K562 (cell line): Measurements from ENCODE around the gene ALDH3A2. TPM values are rescaled to one million over a fixed set of nuclear protein-coding genes. Genes with fewer than 3 reads are reported as not detected.

Source experiments
- ATAC-seq: fragments of 200-7000 bp; cut with Tn5 transposase; 3 replicates; pipeline ENCODE4 v1.9.1; 2020; ENCODE audit warnings: moderate library complexity
- BruUV-seq: library from RNA; stranded (reverse); fragments of 400-500 nt; replicated peaks from 2 replicates; lab custom pipeline; 2021; lab: Mats Ljungman, UMichigan
- CTCF ChIA-PET: fragments of 300-600 bp; formaldehyde crosslinking; extraction: SDS; loops from one replicate; lab custom pipeline; 2021; ENCODE audit warnings: low intra/inter-chr PET ratio; lab: Yijun Ruan, JAX
- POLR2A ChIA-PET: fragments of 300-600, 350-650 bp; sonication (Branson Sonifier 250); formaldehyde crosslinking; extraction: SDS; loops from one replicate; lab custom pipeline; 2021; ENCODE audit warnings: antibody characterized with exemption, inconsistent platforms; lab: Yijun Ruan, JAX
- DNase-seq, 4 experiments: peaks; one replicate each; pipeline versions ENCODE4 v3.0.0 to v3.0.0-alpha.2; 2011 to 2018; ENCODE audit warnings: low spot score in 3 of 4, mixed read lengths in 3 of 4; ENCODE audit errors: extremely low read depth in 1 of 4
- FAIRE-seq: peaks from 2 replicates; lab custom pipeline; 2011; peaks lifted over from hg19 to GRCh38; lab: Jason Lieb, UNC
- H2AFZ ChIP-seq: 2 replicates; pipeline ENCODE4 v1.6.0; 2011; ENCODE audit warnings: low read depth, low read length, control low read depth, inconsistent platforms
- H3K27ac ChIP-seq: fragments of 200-600 bp; 3 replicates; pipeline ENCODE4 v1.8.0; 2011; ENCODE audit warnings: low read depth, mild to moderate bottlenecking, control low read depth, inconsistent platforms, low read length, moderate library complexity, mixed read lengths; ENCODE audit errors: extremely low read depth
- H3K27me3 ChIP-seq, 2 experiments: fragments of 300-600 bp in 1 of 2; 2 replicates in 1 of 2; 3 replicates in 1 of 2; pipeline versions ENCODE4 v1.6.0 to v1.8.0; 2011; ENCODE audit warnings: inconsistent platforms in 2 of 2, low read length in 2 of 2, mild to moderate bottlenecking in 1 of 2, mixed read lengths in 1 of 2, moderate library complexity in 1 of 2; ENCODE audit not compliant: control insufficient read depth in 2 of 2, insufficient read depth in 2 of 2
- H3K36me3 ChIP-seq: fragments of 300-600 bp; 3 replicates; pipeline ENCODE4 v1.8.0; 2011; ENCODE audit warnings: mild to moderate bottlenecking, low read length, inconsistent platforms; ENCODE audit not compliant: control insufficient read depth, insufficient read depth
- H3K4me1 ChIP-seq, 2 experiments: fragments of 200-600 bp in 1 of 2; replicated peaks in 1 of 2; 2 replicates in 1 of 2; 3 replicates in 1 of 2; pipeline versions ENCODE4 v1.5.1 to v1.8.0; 2011; ENCODE audit warnings: inconsistent platforms in 2 of 2, low read length in 2 of 2, mild to moderate bottlenecking in 1 of 2, mixed read lengths in 1 of 2, moderate library complexity in 1 of 2; ENCODE audit not compliant: control insufficient read depth in 2 of 2, insufficient read depth in 2 of 2
- H3K4me2 ChIP-seq: 2 replicates; pipeline ENCODE4 v1.6.1; 2011; ENCODE audit warnings: low read length, control low read depth, inconsistent platforms, mixed read lengths; ENCODE audit not compliant: insufficient read depth
- H3K4me3 ChIP-seq: fragments of 200-600 bp; sonication (generic), shearing (Covaris generic); 2 replicates; pipeline ENCODE4 v1.5.1; 2016; ENCODE audit warnings: control low read depth, inconsistent platforms
- H3K79me2 ChIP-seq: fragments of 200-600 bp; 3 replicates; pipeline ENCODE4 v1.8.0; 2011; ENCODE audit warnings: low read length, inconsistent platforms; ENCODE audit not compliant: control insufficient read depth, insufficient read depth
- H3K9ac ChIP-seq, 2 experiments: 2 replicates each; pipeline versions ENCODE4 v1.6.0 to v1.6.1; 2011; ENCODE audit warnings: low read depth in 2 of 2, low read length in 2 of 2, control low read depth in 1 of 2, inconsistent platforms in 1 of 2, mild to moderate bottlenecking in 1 of 2, mixed read lengths in 1 of 2; ENCODE audit not compliant: insufficient read depth in 1 of 2
- H3K9me1 ChIP-seq: one replicate; pipeline ENCODE4 v1.6.0; 2011; ENCODE audit warnings: inconsistent platforms, mild to moderate bottlenecking, low read length, moderate library complexity; ENCODE audit not compliant: control insufficient read depth, insufficient read depth
- H3K9me3 ChIP-seq: replicated peaks from 2 replicates; pipeline ENCODE4 v1.5.1; 2011; ENCODE audit warnings: low read depth, low read length, inconsistent platforms; ENCODE audit not compliant: control insufficient read depth, insufficient read depth
- H4K20me1 ChIP-seq: replicated peaks from 2 replicates; pipeline ENCODE4 v1.6.1; 2011; ENCODE audit warnings: low read length, inconsistent platforms, mixed read lengths; ENCODE audit not compliant: control insufficient read depth, insufficient read depth
- ATF4 ChIP-seq: fragments of 450-650 bp; formaldehyde crosslinking; IDR thresholded peaks from 2 replicates; pipeline ENCODE4 v1.4.0; 2022; ENCODE audit warnings: mild to moderate bottlenecking, moderate library complexity
- CBFB ChIP-seq: sonication (generic); formaldehyde crosslinking; IDR thresholded peaks from 2 replicates; pipeline ENCODE4 v1.4.0; 2020; ENCODE audit warnings: mild to moderate bottlenecking, missing genetic modification reagents
- CBX1 ChIP-seq: sonication (generic); IDR thresholded peaks from 2 replicates; pipeline ENCODE4 v1.6.1; 2016; ENCODE audit warnings: antibody characterized with exemption, low read depth, mild to moderate bottlenecking
- EP300 ChIP-seq: IDR thresholded peaks from 2 replicates; pipeline ENCODE4 v1.6.1; 2012; ENCODE audit warnings: low read length, improper control_type of control experiment
- GTF2A2 ChIP-seq: IDR thresholded peaks from 2 replicates; pipeline ENCODE4 v1.6.1; 2016; ENCODE audit warnings: mild to moderate bottlenecking, missing genetic modification characterization, missing compliant biosample characterization
- JUND ChIP-seq, 2 experiments: IDR thresholded peaks; 2 replicates in 1 of 2; 3 replicates in 1 of 2; pipeline ENCODE4 v1.6.1; 2011; ENCODE audit warnings: borderline replicate concordance in 2 of 2, low read depth in 2 of 2, low read length in 2 of 2, improper control_type of control experiment in 1 of 2, missing biosample characterization in 1 of 2, missing genetic modification characterization in 1 of 2, missing genetic modification reagents in 1 of 2
- NR0B1 ChIP-seq: fragments of 450-650 bp; IDR thresholded peaks from one replicate; pipeline ENCODE4 v1.6.1; 2018; ENCODE audit warnings: mild to moderate bottlenecking, moderate library complexity; ENCODE audit not compliant: partially characterized antibody
- PHTF2 ChIP-seq: fragments of 250-450 bp; sonication (Bioruptor Pico); IDR thresholded peaks from 2 replicates; pipeline ENCODE4 v1.5.0; 2021; ENCODE audit warnings: mild to moderate bottlenecking
- POLR3G ChIP-seq: IDR thresholded peaks from 2 replicates; pipeline ENCODE4 v1.6.1; 2011; ENCODE audit not compliant: insufficient read length, insufficient replicate concordance; ENCODE audit errors: extremely low read depth
- PREB ChIP-seq: sonication (generic); formaldehyde crosslinking; IDR thresholded peaks from 2 replicates; pipeline ENCODE4 v1.8.1; 2023; ENCODE audit warnings: mild to moderate bottlenecking, missing genetic modification reagents
- RFX5 ChIP-seq: IDR thresholded peaks from 2 replicates; pipeline ENCODE4 v1.6.1; 2011; ENCODE audit warnings: low read depth, mild to moderate bottlenecking, improper control_type of control experiment, low read length
- ZBTB33 ChIP-seq: sonication (generic); formaldehyde crosslinking; IDR thresholded peaks from 2 replicates; pipeline ENCODE4 v1.8.1; 2023; ENCODE audit warnings: mild to moderate bottlenecking, missing genetic modification reagents
- ZNF253 ChIP-seq: fragments of 250-450 bp; sonication (Bioruptor Pico); conservative IDR thresholded peaks from 2 replicates; pipeline ENCODE4 v1.6.1; 2021; ENCODE audit warnings: mild to moderate bottlenecking
- ZNF3 ChIP-seq: fragments of 250-450 bp; sonication (Bioruptor Pico); IDR thresholded peaks from 2 replicates; pipeline ENCODE4 v1.5.0; 2021; ENCODE audit warnings: mild to moderate bottlenecking, moderate library complexity
- ZNF395 ChIP-seq: fragments of 200-800 bp; sonication (Bioruptor generic); IDR thresholded peaks from 2 replicates; pipeline ENCODE4 v1.6.1; 2017; ENCODE audit warnings: missing genetic modification characterization, missing compliant biosample characterization
- WGBS: fragments of 100-300 bp; shearing (Covaris generic); methylation state at CpG from one replicate; pipeline ENCODE4 v1.1.6; 2016; ENCODE audit warnings: low coverage, mixed read lengths; ENCODE audit not compliant: insufficient coverage; ENCODE audit errors: missing lambda C conversion rate; 5-methylcytosine and 5-hydroxymethylcytosine counted together
- in situ Hi-C: fragments of 300-500 bp; cut with MboI; formaldehyde crosslinking; loops from 4 replicates; pipeline ENCODE4 v1.15.0; 2018; ENCODE audit warnings: inconsistent platforms, mixed read lengths
- intact Hi-C: fragments of 100-400 bp; cut with micrococcal nuclease; formaldehyde crosslinking; loops from 2 replicates; pipeline ENCODE4 v1.14.2; 2022
- polyA plus RNA-seq, 8 experiments: library from polyadenylated mRNA; depleted of rRNA in 4 of 8; stranded (reverse) in 5 of 8; unstranded in 3 of 8; fragments of >200 nt; fragmentation: Nextera tagmentation in 2 of 8; fragmentation: Illumina TruSeq in 1 of 8; extraction: Ambion mirVana in 2 of 8; extraction: Trizol in 1 of 8; gene quantifications; 2 replicates each; pipeline versions ENCODE4 v1.2.1 to v1.2.3, GENCODE V29; 2011 to 2014; ENCODE audit warnings: inconsistent platforms in 1 of 8, missing spikeins in 1 of 8
- total RNA-seq, 7 experiments: library from RNA; depleted of rRNA in 6 of 7; stranded (reverse); fragments of >200 nt in 6 of 7; fragmentation: Illumina TruSeq in 2 of 7; extraction: Trizol in 2 of 7; gene quantifications; 2 replicates each; pipeline versions ENCODE4 v1.2.1 to v1.2.3, GENCODE V29; 2011 to 2021; ENCODE audit warnings: low replicate concordance in 1 of 7

The ALDH3A2 gene
- total and polyA plus RNA-seq, 9 of the 15 experiments (the other 6 are each of a cell fraction or from before 2014, with no cell fraction given), result 0.01 to 0.78 (median 0.12) TPM; not detected in 5

GRCh38 chr17:19660219-19660870, 11.8 kb downstream of the ALDH3A2 start:
- ChIA-PET POLR2A (no interaction called here), CTCF (no interaction called here)
- ATAC-seq (no peak), FAIRE-seq (no peak), DNase-seq (no peak)
- Histone ChIP-seq H3K9me3 (no peaks in the 10 kb centered on the region), H2AFZ (no peak overlapping the region), H3K4me3 (no peak overlapping the region), H3K27me3 (no peaks in the 10 kb centered on the region; a peak in 1 of 5 replicates), H3K4me1 (no peaks in the 10 kb centered on the region), H4K20me1 (no peaks in the 10 kb centered on the region), H3K79me2 (no peaks in the 10 kb centered on the region), H3K9me1 (no peaks in the 10 kb centered on the region), H3K4me2 (no peak overlapping the region), H3K9ac (no peak overlapping the region), H3K36me3 (no peaks in the 10 kb centered on the region), H3K27ac (no peak overlapping the region)
- no TSS peak for BruUV-seq
- in situ Hi-C loops, result no loop called here
- intact Hi-C loops, result no loop called here
- 2% methylated on average over 6 of the region's 6 CpGs for WGBS
- TF ChIP-seq CBFB (no peak), ZNF395 (CRISPR knock-in tag) (no peak), JUND (IDR thresholded peaks at IDR 0.05; ENCODE audit: borderline replicate concordance, low read depth, low read length) (no peak), JUND (tag; IDR thresholded peaks at IDR 0.05; ENCODE audit: borderline replicate concordance, low read depth, low read length) (no peak), ZNF3 (CRISPR knock-in tag) (no peak), PHTF2 (no peak), PREB (CRISPR knock-in tag) (no peak), ATF4 (CRISPR knock-in tag) (no peak), GTF2A2 (tag) (no peak), RFX5 (no peak), EP300 (no peak), POLR3G (no peak), NR0B1 (no peak), ZBTB33 (no peak), ZNF253 (CRISPR knock-in tag) (no peak), CBX1 (no peak)
